Activated naive CD8-positive, alpha-beta T cell (primary cell): ENCODE results near the gene PCDHB15.
"Not testable (repeated sequence)": the region's sequence is repeated elsewhere in the genome, so short reads cannot be mapped to it uniquely, and the experiment has no call there.

ENCODE experiments used
- H3K27ac Mint-ChIP-seq: one replicate; pipeline ENCODE4 v1.8.0; 2021; ENCODE audit warnings: mixed read lengths
- H3K27me3 Mint-ChIP-seq: one replicate; pipeline ENCODE4 v1.8.0; 2021; ENCODE audit warnings: mixed read lengths
- H3K36me3 Mint-ChIP-seq: one replicate; pipeline ENCODE4 v1.8.0; 2021; ENCODE audit warnings: mixed read lengths
- H3K4me1 Mint-ChIP-seq: one replicate; pipeline ENCODE4 v1.8.0; 2021; ENCODE audit warnings: low read depth, mixed read lengths
- H3K4me3 Mint-ChIP-seq: one replicate; pipeline ENCODE4 v1.8.0; 2021; ENCODE audit warnings: mild to moderate bottlenecking, mixed read lengths
- H3K9me3 Mint-ChIP-seq: one replicate; pipeline ENCODE4 v1.8.0; 2021; ENCODE audit warnings: low read depth, mixed read lengths

Gene PCDHB15

DNA sequence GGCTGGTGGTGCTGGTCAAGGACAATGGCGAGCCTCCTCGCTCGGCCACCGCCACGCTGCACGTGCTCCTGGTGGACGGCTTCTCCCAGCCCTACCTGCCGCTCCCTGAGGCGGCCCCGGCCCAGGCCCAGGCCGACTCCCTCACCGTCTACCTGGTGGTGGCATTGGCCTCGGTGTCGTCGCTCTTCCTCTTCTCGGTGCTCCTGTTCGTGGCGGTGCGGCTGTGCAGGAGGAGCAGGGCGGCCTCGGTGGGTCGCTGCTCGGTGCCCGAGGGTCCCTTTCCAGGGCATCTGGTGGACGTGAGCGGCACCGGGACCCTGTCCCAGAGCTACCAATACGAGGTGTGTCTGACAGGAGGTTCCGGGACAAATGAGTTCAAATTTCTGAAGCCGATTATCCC is 19.8 kb upstream of the PCDHB15 start:
- peaks cover 17% of the 10 kb centered on the region for H3K36me3 Mint-ChIP-seq
- H3K4me1 Mint-ChIP-seq = not testable (repeated sequence)

DNA sequence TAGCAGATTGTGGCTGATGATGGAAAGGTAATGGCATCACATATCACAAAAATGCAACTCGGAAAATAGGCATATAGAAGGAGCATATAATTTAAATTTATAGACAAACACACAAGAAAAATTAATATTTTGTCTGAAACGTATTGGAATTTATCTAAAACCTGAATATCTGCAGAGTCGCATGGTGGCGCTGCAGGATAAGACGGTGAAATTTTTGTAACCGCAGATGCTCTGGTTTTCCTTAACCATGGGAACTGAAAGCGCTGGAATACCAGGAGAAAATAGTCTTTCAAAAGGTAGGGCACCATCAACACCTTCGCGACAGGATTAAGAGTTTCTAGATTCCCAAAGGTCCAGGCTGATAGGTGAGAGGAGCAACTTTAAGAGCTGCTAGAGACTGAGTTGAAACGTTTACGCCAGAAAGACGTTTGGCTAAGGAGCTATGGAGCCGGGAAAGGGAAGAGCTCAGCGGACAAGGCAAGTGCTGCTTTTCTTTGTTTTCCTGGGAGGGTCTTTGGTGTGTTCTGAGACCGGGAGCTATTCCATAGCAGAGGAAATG is 11.0 kb upstream of the PCDHB15 start:
- Mint-ChIP-seq H3K4me1 (no peaks in the 10 kb centered on the region), H3K9me3 (peaks cover 29% of the 10 kb centered on the region), H3K36me3 (peaks cover 23% of the 10 kb centered on the region), H3K27me3 (peaks cover 31% of the 10 kb centered on the region), H3K4me3 (no peak overlapping the region), H3K27ac (no peak overlapping the region)

More for the DNA sequence above, 19.8 kb upstream of the PCDHB15 start:
- Mint-ChIP-seq H3K9me3 (peaks cover 21% of the 10 kb centered on the region), H3K27me3 (peaks cover 37% of the 10 kb centered on the region)
- not testable (repeated sequence) for H3K27ac Mint-ChIP-seq, H3K4me3 Mint-ChIP-seq

DNA sequence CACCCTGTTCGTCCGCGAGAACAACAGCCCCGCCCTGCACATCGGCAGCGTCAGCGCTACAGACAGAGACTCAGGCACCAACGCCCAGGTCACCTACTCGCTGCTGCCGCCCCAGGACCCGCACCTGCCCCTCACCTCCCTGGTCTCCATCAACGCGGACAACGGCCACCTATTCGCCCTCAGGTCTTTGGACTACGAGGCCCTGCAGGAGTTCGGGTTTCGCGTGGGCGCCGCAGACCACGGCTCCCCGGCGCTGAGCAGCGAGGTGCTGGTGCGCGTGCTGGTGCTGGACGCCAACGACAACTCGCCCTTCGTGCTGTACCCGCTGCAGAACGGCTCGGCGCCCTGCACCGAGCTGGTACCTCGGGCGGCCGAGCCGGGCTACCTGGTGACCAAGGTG is 9.3 kb upstream of the PCDHB15 start:
- peaks cover 44% of the 10 kb centered on the region for H3K27me3 Mint-ChIP-seq
- H3K36me3 Mint-ChIP-seq = peaks cover 34% of the 10 kb centered on the region
- H3K4me1 Mint-ChIP-seq, H3K27ac Mint-ChIP-seq, H3K4me3 Mint-ChIP-seq: not testable (repeated sequence)
- peaks cover 41% of the 10 kb centered on the region for H3K9me3 Mint-ChIP-seq

DNA sequence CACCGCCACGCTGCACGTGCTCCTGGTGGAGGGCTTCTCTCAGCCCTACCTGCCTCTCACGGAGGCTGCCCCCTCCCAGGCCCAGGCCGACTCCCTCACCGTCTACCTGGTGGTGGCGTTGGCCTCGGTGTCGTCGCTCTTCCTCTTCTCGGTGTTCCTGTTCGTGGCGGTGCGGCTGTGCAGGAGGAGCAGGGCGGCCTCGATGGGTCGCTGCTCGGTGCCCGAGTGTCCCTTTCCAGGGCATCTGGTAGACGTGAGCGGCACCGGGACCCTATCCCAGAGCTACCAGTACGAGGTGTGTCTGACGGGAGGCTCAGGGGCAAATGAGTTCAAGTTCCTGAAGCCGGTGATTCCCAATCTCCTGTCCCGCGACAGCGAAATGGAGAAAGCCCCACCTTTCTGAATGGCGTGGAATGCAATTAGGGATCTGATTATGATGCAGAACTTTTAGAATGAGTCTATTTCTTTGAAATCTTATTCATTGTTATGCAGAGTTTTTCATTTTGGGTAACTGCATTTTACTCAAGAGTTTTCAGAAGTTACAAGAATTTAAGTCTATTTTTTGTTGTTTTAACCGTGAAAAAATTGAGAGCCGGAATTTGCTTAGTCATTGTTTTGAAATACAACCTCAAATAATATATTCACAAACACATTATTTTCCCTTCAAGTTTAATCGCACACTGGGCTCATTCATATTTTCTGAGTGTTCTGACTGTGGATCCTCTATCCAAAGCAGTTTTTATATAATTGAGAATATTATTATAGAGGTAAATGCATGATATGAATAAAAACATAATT is 8.5 kb upstream of the PCDHB15 start:
- H3K36me3 Mint-ChIP-seq = peaks cover 34% of the 10 kb centered on the region
- peaks cover 44% of the 10 kb centered on the region for H3K27me3 Mint-ChIP-seq
- peaks cover 38% of the 10 kb centered on the region for H3K9me3 Mint-ChIP-seq
- H3K4me1 Mint-ChIP-seq = no peaks in the 10 kb centered on the region
- no peak overlapping the region for H3K4me3 Mint-ChIP-seq
- peak overlapping the region; percentile 41 for H3K27ac Mint-ChIP-seq

GRCh38 chr5:141241496-141241895 is 3.7 kb upstream of the PCDHB15 start:
- H3K9me3 Mint-ChIP-seq = peaks cover 37% of the 10 kb centered on the region
- H3K27ac Mint-ChIP-seq = no peak overlapping the region
- H3K27me3 Mint-ChIP-seq = peaks cover 35% of the 10 kb centered on the region
- H3K4me1 Mint-ChIP-seq = no peaks in the 10 kb centered on the region
- H3K36me3 Mint-ChIP-seq = peaks cover 36% of the 10 kb centered on the region
- H3K4me3 Mint-ChIP-seq = no peak overlapping the region

DNA sequence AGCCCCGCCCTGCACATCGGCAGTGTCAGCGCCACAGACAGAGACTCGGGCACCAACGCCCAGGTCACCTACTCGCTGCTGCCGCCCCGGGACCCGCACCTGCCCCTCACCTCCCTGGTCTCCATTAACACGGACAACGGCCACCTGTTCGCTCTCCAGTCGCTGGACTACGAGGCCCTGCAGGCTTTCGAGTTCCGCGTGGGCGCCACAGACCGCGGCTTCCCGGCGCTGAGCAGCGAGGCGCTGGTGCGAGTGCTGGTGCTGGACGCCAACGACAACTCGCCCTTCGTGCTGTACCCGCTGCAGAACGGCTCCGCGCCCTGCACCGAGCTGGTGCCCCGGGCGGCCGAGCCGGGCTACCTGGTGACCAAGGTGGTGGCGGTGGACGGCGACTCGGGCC is 1.8 kb downstream of the PCDHB15 start:
- not testable (repeated sequence) for H3K4me1 Mint-ChIP-seq, H3K4me3 Mint-ChIP-seq, H3K27ac Mint-ChIP-seq
- peaks cover 32% of the 10 kb centered on the region for H3K36me3 Mint-ChIP-seq
- H3K9me3 Mint-ChIP-seq = peaks cover 35% of the 10 kb centered on the region
- H3K27me3 Mint-ChIP-seq = peaks cover 11% of the 10 kb centered on the region

- H3K27ac Mint-ChIP-seq, H3K4me1 Mint-ChIP-seq, H3K27me3 Mint-ChIP-seq, H3K4me3 Mint-ChIP-seq: not testable (repeated sequence)
- Mint-ChIP-seq H3K9me3 (peaks cover 35% of the 10 kb centered on the region), H3K36me3 (peaks cover 31% of the 10 kb centered on the region)
Observed at GRCh38 chr5:141247434-141247833, 2.2 kb downstream of the PCDHB15 start.

GRCh38 chr5:141250576-141250975 is 5.4 kb downstream of the PCDHB15 start:
- H3K4me3 Mint-ChIP-seq = no peak overlapping the region
- no peak overlapping the region for H3K27ac Mint-ChIP-seq
- H3K9me3 Mint-ChIP-seq = peaks cover 44% of the 10 kb centered on the region
- no peaks in the 10 kb centered on the region for H3K4me1 Mint-ChIP-seq
- H3K36me3 Mint-ChIP-seq = peaks cover 28% of the 10 kb centered on the region
- H3K27me3 Mint-ChIP-seq = no peaks in the 10 kb centered on the region

- Mint-ChIP-seq H3K27me3 (no peaks in the 10 kb centered on the region), H3K36me3 (peaks cover 33% of the 10 kb centered on the region), H3K27ac (no peak overlapping the region), H3K4me3 (no peak overlapping the region), H3K9me3 (peaks cover 43% of the 10 kb centered on the region), H3K4me1 (no peaks in the 10 kb centered on the region)
Observed at GRCh38 chr5:141258464-141258863, 13.3 kb downstream of the PCDHB15 start.

DNA sequence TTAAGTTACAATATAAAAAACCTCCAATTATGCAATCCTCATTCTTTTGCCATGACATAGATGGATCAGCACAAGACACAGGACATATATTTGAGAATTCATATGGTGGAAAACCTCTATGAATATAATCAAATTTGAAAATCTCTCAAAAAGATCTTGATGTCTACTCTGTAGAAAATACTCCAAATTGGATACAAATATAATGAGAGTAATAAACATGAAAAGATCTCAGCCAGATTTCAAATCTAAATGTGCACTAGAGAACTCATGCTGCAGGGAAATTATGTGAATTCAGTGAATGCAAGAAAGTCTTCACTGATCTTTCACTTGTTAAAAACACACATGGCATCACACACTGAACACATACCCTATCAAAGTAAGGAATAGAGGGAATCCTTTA is 13.8 kb downstream of the PCDHB15 start:
- H3K4me3 Mint-ChIP-seq = no peak overlapping the region
- H3K9me3 Mint-ChIP-seq = peaks cover 44% of the 10 kb centered on the region
- H3K36me3 Mint-ChIP-seq = peaks cover 31% of the 10 kb centered on the region
- no peaks in the 10 kb centered on the region for H3K4me1 Mint-ChIP-seq
- no peak overlapping the region for H3K27ac Mint-ChIP-seq
- no peaks in the 10 kb centered on the region for H3K27me3 Mint-ChIP-seq

DNA sequence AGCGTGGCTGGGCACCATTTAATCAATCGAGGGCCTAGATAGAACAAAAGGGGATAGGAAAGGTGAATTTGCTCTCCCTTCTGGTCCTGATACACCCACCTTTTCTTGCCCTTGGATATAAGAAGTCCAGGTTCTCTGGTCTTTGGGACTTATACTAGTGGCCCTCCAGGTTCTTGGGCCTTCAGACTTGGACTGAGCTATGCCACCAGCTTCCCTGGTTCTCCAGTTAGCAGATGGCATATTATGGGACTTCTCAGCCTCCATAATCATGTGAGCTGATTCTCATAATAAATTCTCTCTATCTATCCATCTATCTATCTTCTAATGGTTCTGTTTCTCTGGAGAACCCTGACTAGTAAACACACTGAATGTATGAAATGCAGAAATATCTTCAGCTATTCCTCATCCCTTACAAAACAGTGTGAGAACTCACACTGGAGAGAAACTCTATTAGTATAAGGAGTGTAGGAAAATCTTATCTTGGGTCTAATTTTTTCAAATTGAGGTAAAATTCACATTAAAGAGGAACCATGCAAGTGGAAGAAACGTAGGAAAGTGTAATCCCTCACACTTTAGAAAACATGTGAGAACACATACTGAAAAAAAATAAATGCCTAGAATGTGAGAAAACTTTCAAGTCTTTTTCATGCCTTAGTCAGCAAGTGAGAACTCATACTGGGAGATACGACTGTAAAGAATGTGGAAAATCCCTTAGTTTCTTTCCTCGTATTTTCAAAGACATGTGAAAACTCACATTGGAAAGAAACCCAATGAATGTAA is 15.5 kb downstream of the PCDHB15 start:
- Mint-ChIP-seq H3K4me1 (no peaks in the 10 kb centered on the region), H3K36me3 (peaks cover 32% of the 10 kb centered on the region), H3K4me3 (no peak overlapping the region), H3K27ac (no peak overlapping the region), H3K9me3 (peaks cover 35% of the 10 kb centered on the region), H3K27me3 (no peaks in the 10 kb centered on the region)

- Mint-ChIP-seq H3K27me3 (no peaks in the 10 kb centered on the region), H3K4me1 (no peaks in the 10 kb centered on the region), H3K27ac (no peak overlapping the region), H3K4me3 (no peak overlapping the region), H3K9me3 (peaks cover 34% of the 10 kb centered on the region), H3K36me3 (peaks cover 35% of the 10 kb centered on the region)
Observed at GRCh38 chr5:141261238-141261546, 16.0 kb downstream of the PCDHB15 start.

DNA sequence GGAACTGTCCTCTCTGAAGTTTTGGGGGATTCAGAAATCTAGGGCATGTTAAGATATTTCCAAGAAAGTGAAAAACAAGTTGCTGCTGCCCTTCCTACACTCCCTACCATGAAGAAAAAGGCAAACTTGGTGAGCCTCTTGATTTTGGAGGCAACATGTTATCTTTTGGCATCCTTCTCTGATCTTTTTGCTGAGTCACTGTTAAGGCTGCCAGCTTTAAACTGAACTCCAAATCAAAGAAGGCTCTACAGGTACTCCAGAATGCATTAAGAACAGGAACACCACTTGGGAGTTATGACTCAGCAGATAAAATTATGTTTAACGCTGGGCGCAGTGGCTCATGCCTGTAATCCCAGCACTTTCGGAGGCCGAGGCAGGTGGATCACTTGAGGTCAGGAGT is 24.0 kb downstream of the PCDHB15 start:
- Mint-ChIP-seq H3K27ac (no peak overlapping the region), H3K4me3 (no peak overlapping the region), H3K4me1 (no peaks in the 10 kb centered on the region), H3K9me3 (peaks cover 48% of the 10 kb centered on the region), H3K36me3 (peaks cover 49% of the 10 kb centered on the region), H3K27me3 (no peaks in the 10 kb centered on the region)

DNA sequence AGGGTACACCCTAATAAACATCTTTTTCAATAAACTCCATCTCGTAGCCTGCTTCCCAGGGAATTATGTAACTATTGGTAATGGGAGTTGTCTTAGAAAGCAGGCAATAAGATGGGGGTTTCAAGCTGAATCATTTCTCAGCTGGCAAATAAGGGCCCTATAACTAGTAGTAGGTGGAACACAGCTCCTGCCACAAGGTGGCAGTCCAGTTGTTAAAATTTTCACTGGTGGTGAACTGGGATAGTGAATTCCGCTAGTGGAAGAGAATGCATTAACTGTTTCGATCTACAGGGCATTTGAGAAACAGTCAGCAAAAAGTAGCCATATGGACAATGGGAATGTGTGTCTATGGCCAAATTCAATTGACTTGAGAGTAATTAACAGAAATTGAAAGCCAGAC is 27.7 kb downstream of the PCDHB15 start:
- H3K36me3 Mint-ChIP-seq = peaks cover 43% of the 10 kb centered on the region
- H3K4me3 Mint-ChIP-seq = no peak overlapping the region
- H3K27ac Mint-ChIP-seq = no peak overlapping the region
- no peaks in the 10 kb centered on the region for H3K4me1 Mint-ChIP-seq
- no peaks in the 10 kb centered on the region for H3K27me3 Mint-ChIP-seq
- peaks cover 42% of the 10 kb centered on the region for H3K9me3 Mint-ChIP-seq

GRCh38 chr5:141298376-141298775 is 53.2 kb downstream of the PCDHB15 start:
- Mint-ChIP-seq H3K9me3 (peaks cover 27% of the 10 kb centered on the region), H3K4me1 (no peaks in the 10 kb centered on the region), H3K27me3 (no peaks in the 10 kb centered on the region), H3K27ac (no peak overlapping the region), H3K4me3 (no peak overlapping the region), H3K36me3 (peaks cover 52% of the 10 kb centered on the region)
